ENCODE measurements around the gene DHH.

DHH gene

DNA sequence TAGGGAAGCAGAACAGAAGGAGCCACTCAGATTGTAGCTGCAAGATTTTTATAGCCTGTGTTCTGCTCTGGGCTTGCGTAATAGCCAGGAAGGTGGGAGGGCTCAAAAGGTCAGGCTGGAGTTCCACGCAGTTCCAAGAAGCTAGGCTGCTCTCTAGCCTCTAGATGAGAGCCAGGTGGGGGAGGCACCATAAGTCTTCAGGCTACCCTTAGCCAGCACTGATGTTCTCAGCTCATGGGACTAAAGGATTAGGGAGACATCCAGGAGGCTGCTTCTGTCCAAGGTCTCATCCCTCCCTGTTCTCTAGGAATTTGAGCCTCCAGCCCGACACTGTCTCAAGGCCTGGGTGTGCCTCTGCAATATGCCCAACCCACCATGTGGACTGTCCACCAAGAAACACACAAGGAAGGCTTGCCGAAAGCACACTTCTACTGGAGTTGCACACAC, 14.4 kb upstream of the DHH start:
- DNase-seq = peak in 1 of 2 donors; percentile 31

DNA sequence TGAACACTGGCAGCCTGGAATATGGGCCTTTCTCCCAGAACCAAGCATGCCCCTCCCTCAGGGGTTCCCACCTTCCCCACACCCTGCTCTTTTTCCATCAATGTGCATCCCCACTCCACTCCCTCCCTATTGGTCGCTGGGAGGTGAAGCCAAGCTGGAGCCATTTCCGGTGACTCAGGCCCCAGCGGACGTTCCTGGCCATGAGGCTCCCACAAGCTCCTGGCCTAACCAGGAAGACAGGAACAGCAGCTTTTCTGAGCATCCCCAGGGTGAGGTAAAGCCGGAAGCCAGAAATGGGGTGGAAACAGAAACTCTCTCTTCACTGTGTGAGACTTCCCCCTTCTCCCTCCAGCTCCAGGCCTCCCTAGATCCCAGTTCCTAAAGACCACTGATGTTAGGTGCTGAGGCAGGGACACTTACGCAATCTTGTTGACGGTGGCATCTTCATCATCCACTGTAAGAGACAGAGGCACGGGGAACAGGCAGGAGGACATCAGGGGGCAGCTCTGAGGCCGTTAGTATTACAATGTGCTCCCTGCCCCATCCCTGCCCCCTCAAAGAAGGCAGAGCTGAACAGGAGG, 11.0 kb upstream of the DHH start:
- no peak for DNase-seq

DNA sequence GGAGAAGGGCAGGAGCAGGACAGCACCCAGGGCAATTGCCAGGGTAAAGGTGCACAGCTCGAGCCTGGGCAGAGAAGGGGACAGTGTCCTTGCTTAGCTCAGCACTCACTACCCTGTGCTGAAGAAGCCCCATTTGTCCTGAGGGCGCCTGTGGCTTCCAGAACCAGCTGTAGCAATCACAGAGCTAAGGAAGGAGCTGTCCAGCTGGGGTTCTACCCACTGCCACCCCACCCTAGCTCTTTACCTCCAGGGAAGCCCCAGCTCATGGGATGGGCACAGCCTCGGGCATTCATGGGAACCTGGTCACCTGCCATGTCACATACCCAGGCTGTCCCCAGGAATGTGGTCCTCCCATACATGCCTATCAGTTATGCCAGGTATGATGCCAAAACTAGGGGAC, 10.2 kb upstream of the DHH start:
- no peak for DNase-seq

DNA sequence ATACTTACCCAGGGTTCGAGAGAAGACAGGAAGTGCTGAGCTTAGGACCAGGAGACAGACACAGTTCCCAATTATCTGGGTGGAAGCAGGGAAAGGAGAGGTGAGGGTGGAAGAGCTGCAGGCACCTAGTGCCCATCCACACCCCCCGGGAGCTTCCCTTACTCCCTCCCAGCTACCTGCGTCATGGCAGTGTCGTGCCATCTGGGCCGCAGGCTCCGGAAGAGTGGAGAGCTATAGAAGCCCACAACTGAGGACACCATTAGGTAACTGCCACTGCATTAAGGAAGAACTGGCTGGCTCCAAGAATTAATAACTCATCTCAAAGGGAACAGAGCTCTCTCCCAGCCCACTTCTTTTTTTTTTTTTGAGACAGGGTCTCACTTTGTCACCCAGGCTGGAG, 5.8 kb upstream of the DHH start:
- DNase-seq = no peak

DNA sequence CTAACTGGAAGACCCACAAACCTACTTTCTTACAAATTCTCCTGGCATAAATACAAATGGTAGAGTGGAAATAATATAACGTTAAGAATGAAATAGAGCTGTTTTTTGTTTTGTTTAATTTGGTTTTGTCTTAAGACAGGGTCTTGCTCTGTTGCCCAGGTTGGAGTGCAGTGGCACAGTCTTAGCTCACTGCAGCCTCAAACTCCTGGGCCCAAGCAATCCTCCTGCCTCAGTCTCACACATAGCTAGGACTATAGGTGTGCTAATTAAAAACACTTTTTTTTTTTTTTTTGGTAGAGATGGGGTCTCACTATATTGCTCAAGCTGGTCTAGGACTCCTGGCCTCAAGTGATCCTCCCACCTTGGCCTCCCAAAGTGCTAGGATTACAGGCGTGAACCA, 4.1 kb upstream of the DHH start:
- no peak for DNase-seq

DNA sequence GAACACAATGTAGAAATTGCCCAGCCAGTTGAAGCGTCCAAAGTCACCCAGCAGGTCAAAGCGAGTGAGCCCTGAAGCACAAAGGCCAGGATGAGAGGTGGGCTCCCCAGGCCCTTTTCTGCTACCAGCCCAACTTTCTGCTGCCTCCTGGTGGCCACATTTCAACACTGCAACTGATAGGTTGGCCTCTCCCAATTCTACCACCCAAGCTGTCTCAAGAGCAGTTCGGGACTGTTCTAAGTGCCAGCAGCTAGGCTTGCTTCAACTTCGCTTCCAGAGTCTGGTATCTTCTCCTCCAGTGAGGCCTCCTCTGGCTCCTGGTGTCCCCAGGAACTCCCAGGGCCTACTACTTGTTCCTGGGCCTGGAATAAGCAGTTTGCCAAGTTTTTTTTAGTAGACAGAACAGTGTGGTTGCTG, 3.4 kb upstream of the DHH start:
- peak; percentile 66 to 68 for DNase-seq

DNA sequence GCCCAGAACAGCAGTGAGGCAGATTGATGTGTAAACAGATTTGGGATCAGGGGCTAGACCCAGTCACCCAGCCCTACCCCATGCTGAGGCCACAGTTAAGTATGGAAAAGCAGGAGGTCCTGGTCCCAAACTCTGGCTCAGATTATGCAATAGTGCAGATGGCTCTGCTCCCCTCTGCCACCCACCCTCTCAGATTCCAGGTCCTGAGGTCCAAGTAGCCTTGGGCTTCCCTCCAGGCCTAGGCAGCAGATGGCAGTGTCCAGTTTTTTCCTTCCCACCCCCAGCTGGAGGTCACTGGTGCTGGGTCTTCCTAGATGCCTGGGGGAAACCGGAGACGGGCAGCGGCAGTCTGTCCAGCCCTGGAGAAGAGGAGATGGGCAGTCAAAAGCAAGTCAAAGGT, 2.8 kb upstream of the DHH start:
- no peak for DNase-seq

DNA sequence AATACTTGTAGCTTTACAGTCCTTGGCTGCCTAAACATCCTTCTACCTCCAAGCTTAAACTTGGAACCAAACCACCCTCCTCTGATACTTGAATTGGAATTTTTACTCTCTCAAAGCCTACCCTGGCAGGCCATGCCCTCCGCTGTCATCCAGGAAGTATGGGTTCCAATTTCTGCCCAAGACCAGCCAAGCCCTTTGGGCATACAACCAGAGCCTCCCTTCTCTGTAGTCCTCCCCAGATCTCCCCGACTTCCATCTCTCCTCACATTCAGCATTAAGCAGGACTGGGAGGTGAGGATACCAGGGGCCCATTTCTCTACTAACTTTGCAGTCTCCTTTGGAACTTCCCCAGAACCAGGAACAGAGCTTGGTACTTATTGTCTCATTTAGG, 369 bp upstream of the DHH start:
- DNase-seq = no peak

DNA sequence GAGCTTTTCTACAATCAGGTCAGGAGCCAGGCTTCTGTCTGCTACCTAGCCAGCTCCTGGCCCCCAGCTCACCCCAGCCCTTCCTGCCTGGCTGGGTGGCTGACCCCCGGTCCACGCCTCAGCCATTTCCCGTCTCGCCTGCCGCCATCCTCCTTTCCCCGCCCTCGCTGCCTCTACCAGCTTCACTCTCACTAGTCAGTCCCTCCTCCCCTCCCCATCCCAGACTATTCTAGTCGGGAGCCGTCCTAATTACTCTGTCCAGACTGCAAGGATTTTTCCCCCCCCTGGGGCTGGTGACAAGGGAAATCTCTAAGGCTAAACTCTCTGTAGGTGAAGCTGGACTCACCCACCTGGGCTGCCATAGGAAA, 825 bp downstream of the DHH start:
- DNase-seq = no peak

DNA sequence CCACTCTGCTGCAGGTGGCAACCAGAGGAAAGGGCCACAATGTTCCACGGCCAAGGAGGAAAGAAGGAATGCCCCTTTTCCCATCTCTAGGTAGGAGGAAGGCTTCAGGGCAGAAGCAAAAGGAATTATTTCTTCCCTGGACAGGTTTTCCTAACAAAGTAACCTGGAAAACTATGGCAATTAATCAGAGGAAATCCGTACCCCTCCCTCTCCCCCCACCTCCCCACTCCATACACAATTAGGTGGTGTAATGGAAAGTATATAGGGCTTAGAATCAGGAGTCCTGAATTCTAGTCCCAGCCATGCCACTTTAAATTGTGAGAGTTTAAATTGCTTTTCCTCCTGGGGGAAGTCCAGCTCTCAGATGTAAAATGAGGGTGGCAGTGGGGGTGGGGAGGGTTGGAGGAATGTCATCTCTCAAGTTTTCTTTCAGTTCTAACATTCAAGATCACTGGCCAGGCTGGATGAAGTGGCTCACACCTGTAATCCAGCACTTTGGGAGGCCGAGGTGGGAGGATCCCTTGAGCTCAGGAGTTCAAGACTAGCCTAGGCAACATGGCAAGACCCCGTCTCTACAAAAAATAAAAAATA, 1.7 kb downstream of the DHH start:
- DNase-seq = no peak

DNA sequence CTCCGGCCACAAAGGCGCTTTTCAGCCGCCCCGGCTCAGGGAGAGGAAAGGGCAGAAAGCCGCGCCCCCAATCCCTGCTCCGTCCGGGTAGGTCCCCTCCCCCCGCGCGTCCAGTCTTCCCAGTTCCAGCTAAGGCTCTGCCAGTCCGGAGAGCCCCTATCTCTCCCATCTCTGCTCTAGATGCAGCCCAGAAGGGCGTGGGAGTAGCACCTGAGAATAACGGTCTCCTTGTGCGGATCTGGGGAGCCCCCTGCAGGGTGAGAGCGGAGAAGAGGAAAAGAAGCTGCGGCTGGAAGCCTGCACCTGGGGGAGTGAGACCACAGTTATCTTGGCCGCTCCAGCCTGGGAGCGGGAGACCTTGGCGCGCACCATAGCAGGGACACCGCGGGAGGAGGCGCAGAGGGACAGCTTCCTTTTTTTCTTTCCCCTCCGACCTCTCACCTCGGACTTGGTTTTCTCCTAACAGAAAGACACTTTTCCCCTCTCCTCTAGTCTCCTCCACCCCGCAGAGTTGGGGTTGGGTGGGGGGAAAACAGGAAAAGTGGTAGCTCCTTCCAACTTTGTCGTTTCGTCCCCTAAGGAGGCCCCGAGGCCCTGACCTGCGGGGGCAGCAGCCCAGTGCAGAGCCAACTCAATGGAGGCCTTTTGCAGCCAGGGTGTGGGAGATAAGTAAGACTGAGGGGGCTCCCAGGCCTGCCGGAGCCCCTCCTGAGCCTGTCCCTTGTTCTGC, 2.4 kb downstream of the DHH start:
- DNase-seq = peak; percentile 61 to 63

DNA sequence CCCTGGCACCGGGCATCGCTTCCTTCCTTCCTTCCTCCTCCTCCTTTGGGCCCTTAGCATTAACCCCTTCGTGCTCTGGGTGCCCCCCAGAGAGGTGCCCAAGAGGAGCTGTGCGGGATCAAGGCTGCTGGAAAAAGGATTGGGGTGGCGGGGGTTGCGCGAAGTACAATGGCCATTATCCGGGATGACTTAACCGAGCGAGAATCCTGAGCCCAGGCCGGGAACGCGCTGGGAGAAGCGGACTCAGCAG, 2.8 kb downstream of the DHH start:
- no peak for DNase-seq

DNA sequence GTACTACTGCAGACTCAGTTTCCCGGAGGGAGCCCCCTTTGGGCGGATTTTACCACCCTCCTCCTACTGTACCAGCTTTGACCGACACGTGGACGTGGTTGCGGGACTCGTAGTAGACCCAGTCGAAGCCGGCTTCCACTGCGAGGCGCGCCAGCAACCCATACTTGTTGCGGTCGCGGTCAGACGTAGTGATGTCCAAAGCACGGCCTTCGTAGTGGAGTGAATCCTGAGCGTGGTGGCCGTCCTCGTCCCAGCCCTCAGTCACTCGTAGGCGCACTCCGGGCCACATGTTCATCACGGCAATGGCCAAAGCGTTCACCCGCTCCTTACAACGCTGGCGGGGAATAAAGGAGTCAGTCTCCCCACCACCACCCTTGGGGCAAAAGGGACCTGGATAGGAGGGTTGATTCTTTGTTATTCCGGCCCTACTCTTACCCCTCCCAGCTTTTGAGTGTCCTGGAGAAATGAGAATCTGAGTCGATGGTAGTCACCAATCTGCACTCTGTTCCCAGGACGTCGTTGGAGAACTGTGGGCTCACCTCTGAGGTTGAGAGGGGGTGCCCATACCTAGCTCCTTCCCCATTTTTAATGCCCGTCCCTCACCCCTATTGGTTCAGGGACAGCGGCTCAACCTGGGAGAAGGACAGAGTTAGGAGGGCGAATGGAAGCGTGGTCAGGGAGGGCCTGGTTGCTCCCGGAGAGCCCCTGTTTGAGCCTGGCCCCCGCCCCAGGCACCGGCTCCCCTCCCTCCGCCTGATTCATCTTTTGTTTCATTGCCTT, 3.4 kb downstream of the DHH start:
- DNase-seq = no peak

DNA sequence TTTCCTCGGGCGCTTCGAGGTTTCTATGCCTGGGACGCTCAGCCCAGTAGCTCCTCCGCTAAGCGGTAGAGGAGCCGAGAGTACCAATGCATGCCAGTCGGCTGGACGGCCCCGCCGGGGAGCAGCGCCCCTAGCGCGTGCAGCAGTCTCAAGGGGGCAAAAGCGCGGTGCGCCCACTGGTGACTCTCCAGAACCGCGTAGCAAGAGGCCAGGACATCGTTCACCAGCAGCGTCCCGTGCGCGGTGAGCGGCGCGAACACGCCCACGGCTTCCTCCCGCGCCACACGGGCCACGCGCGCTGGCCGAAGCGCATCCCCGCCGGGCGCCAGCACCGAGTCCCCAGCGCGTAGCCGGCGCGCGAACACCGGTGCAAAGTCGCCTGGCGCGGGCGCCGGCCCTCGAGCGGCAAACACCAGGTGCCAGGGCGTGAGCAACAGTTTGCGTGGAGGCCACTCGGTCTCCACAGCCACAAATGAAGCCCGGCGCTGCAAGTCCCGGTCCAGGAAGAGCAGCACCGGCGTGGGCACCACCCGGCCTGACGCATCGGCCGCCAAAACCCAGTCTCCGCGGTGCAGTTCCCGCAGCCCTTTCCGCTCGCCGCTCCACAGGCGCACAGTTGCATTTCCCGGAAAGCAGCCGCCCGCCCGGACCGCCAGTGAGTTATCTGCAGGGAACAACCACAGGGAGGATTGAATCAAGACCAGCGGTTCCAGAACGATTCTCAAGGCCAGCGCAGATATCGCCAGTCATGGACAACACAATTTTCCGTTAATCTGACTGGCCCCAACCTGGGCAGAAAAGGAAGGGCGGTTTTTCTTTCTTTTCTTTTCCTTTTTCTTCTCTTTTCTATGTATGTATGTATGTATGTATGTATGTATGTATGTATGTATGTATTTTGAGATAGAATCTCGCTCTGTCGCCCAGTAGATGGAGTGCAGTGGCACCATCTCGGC, 4.5 kb downstream of the DHH start:
- DNase-seq = peak; percentile 32 to 33

DNA sequence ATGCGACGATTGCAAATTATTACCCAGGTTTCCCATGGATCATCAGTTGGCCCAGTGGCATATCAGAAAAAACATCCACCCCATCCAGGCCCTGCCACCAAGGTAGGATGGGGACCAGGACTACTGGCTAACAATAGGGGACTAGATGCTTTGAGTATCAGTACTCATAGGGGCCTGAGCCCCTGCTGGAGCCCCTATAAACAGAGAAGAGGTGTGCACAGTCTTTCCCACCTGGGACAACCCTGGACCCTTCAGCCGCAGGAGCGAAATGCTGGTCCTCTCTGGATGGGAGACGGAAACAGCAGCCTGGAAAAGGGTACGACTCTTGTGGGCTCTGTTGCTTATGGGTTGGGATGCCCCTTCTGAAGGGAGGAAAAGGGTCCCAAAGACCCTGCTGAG, 5.7 kb downstream of the DHH start:
- DNase-seq = no peak

DNA sequence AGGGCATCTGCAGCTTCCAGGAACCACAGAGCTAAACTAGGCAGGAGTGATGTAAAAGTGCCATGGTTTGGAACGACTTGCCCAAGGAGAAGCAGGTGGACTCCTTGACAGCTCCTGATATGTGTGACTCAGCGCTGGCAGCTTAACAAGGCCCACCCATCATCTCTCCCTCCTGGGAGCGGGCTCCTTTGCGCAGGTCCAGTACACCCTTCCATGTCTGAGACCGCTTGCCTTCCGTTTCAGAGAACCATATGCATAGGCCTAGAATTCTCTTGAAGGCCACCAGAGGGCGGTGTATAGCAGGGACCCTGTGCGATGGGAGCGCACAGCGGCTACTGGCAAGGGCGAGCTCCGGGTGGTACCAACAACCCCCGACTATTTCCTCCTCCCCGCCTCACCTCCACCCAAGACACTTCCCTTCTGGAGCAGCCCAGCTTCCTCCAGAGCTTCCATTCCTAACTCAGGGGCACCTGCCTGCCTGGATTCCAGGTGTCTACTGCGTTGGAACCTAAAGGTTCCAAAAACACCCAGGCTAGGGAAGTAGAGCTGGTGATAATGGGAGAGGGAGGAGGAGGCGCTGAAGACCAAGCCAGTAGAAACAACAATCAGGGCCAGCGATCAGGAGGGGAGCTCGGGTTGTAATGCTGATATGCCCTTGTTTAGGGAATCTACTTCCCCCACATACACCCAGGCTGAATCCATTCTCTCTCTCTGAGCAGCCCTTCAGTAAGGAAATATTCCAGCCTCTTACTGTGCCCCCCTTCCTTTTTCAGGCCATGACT, 6.3 kb downstream of the DHH start:
- DNase-seq = peak; percentile 81 to 82

DNA sequence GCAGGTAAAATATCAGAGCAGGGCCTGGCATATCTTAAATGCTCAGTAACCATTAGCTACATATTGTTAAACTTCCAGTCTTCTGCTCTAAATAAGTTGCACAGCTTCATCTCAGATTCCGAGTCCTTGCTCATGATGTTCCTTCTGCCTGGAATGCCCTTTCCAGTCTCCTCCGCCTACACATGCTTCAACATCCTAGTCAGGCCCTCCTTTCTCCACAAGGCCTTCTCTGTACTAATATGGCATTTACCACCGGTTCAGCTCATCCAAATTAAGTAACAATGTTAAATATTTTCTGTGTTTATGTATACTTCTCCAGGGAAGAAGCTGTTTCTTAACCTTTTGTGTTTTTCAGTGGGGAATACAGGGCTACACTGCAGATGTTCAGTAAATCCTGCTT, 8.5 kb downstream of the DHH start:
- no peak for DNase-seq

DNA sequence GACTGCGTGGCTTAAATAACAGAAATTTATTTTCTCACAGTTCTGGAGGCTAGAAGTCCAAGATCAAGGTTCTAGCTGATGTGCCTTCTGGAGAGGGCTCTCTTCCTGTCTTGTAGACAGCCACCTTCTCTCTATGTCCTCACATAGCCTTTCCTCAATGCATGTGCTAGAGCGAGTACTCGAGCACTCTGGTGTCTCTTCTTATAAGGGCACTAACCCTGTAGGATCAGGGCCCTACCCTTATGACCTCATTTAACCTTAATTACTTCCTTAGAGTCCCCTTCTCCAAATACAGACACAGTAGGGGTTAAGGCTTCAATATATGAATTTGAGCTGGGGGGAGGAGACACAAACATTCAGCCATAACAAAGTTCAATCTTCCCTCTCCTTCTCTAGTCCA, 10.2 kb downstream of the DHH start:
- DNase-seq = no peak

DNA sequence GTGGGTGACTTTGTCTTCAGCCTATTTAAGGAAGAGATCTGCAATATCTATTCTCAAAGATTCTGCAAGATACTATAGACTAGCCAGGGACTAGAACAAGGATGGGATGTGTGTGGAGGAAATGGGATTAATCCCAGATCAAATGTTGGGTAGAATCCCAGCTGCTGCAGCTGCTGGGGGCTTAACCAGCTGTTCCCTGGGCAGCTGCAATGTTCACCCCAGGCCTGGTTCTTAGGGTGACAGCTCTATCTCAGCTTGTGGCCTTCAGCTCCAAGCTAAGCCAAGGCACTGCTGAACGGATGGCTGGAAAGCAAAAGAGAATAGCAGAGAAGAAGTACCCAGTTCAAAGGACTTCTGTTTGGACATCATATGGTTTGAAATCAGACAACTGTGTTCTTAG, 14.8 kb downstream of the DHH start:
- no peak for DNase-seq

DNA sequence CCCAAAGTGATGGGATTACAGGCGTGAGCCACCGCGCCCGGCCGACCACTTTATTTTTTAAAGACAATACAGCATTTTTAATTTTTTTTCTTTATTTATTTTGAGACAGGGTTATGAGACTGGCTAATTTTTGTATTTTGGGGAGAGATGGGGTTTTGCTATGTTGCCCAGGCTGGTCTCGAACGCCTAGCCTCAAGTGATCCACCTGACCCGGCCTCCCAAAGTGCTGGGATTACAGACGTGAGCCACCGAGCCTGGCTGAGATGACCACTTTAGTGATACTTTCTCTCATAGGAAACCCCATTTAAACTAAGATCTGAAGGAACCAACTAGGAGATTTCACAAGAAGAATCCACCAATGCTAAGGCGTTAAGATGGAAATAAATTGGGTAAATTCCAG, 23.6 kb downstream of the DHH start:
- no peak for DNase-seq

DNA sequence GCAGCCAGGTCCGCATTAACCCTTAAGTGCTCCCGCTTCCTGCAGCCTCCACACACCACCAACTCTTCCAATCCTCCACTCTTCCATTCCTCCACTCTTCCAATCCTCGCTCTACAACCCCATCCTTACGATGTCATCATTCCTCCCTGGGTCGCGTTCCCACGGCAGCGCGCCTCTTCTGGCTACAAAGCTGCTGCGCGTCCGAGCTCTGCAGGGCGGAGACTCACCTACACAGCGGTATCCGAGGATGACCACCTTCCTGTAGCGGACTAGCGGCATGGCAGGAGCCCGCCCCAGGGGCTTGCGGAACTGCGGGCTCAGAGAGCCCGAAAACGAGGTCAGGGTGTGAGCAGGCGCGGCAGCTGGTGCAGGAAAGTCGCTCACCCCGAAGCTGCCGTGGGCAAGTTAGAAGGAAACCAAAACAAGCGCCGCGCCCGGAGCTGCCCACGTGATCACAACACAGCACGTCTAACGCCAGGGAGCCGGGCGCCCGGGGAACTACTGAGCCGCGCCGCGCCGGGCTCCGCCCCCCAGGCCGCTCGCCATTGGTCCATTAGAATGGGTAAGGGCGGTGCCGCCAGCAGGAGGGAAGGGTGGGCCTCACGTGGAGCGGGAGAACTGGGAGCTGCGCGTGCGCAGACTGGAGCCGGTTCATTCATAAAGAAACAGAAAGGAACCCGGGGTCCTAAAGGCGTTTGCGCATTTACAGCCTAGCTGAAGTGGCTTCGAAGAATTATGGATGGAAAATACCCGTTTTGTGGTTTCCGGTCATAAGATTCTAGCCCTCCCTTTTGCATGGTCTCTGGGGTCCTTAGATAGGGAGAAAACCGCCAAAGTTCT, 24.9 kb downstream of the DHH start, which contains the start of gene RHEBL1:
RHEBL1 (minus strand) TSS at position 473 of the 840 bp plus-strand sequence; CDS start at position 279, 194 bp downstream.
- peak; percentile 99 for DNase-seq
